Hair follicular keratinocyte (primary cell): ENCODE measurements around the gene TPRKB. TPM values are rescaled to one million over a fixed set of nuclear protein-coding genes. Genes with fewer than 3 reads are reported as not detected.

Source experiments
- total RNA-seq: library from RNA; depleted of rRNA; stranded (reverse); fragments of >200 nt; gene quantifications from 2 replicates; pipeline ENCODE4 v1.2.3, GENCODE V29; 2015

TPRKB gene
- 28.1 and 55.5 TPM in 2 replicates for total RNA-seq

GRCh38 chr2:73736855-73737779 is at the start of gene TPRKB:
Gene TPRKB (minus strand): TSS chr2:73737345. CDS start chr2:73734569, 2,776 bp downstream.

GRCh38 chr2:73783883-73784282 is 46.7 kb upstream of the TPRKB start, which contains the start of gene C2orf78:
Gene C2orf78 (plus strand): TSS chr2:73784183. CDS start chr2:73784310, 127 bp downstream.

GRCh38 chr2:73779467-73780236 is 42.5 kb upstream of the TPRKB start, which contains the start of gene DUSP11:
Gene DUSP11 (minus strand): TSS chr2:73780103. CDS start chr2:73779974, 129 bp downstream.

Other genes starting within 250 kb of the TPRKB start
- not detected in 2 replicates for gene NAT8, start 94.9 kb downstream of the TPRKB start, total RNA-seq
- 42.6 and 50.2 TPM in 2 replicates for gene DUSP11, start 42.8 kb upstream of the TPRKB start, total RNA-seq
- gene C2orf78, start 46.8 kb upstream of the TPRKB start, total RNA-seq: not detected in 2 replicates
- 64.4 and 81.2 TPM in 2 replicates for gene STAMBP, start 91.6 kb upstream of the TPRKB start, total RNA-seq
- gene ACTG2, start 155.7 kb upstream of the TPRKB start, total RNA-seq: 0.15 TPM in 1 of 2 replicates, not detected in the other
- gene DGUOK, start 189.5 kb upstream of the TPRKB start, total RNA-seq: 85.1 and 105 TPM in 2 replicates
- gene TET3, start 247.6 kb upstream of the TPRKB start, total RNA-seq: 2.7 and 3.5 TPM in 2 replicates